ENCODE results near the gene PPARA.

The PPARA gene

GRCh38 chr22:46113910-46114517 is 36.3 kb upstream of the PPARA start:
- DNase-seq: no peak

DNA sequence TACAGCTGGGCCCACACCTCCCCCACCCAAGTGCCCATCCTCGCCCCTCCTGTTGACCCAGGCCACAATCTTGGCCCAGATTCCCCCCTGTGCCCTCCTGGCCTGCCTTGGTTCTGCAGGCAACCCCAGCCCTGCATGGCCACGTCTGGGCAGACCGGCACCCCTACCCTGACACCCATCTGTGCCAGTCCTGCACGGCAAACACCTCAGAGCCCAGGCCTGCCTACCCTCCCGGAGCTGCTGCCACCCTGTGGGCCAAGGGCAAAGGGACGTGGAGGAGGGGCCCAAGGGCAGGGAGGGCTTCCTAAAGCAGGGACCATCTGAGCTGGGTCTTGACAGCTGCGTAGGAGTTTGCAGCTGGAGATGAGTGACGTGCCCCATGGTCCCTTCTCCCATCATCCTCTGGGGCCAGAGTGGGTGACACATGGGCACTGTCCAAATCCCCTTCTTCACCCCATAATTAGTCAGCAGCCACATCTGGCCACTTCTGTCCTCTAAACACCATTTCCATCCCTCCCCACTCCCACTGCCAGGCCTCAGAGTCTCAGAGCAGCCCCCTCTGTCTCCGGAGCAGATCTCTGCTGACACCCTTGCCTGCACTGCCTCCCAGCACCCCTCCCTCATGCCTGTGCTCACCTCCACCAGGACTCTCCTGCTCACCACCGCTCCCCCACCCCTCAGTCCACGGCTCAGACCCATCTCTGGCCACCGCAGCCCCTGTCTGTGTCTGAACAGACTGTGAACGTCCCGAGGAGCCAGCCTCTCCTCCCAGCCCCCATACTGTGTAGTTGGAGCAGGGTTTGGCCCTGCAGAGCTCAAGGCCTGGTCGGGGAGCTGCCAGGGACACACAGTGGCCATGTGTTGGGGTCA is 35.6 kb upstream of the PPARA start:
- DNase-seq: no peak

DNA sequence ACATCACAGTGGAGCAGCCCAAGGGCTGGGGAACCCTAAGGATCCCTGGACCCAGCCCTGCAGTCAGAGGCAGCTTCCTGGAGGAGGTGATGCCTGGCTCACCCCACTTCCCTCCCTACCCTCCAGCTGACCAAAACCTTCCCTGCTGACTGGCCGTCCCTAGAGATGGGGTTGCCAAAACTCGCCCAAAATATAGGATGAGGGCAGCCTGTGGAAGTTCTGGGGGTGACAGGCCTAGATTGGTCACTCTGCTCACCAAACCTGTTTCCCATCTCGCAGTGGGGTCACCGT is 35.0 kb upstream of the PPARA start:
- DNase-seq: no peak

- DNase-seq: no peak
Observed at GRCh38 chr22:46115755-46116490, 34.4 kb upstream of the PPARA start.

DNA sequence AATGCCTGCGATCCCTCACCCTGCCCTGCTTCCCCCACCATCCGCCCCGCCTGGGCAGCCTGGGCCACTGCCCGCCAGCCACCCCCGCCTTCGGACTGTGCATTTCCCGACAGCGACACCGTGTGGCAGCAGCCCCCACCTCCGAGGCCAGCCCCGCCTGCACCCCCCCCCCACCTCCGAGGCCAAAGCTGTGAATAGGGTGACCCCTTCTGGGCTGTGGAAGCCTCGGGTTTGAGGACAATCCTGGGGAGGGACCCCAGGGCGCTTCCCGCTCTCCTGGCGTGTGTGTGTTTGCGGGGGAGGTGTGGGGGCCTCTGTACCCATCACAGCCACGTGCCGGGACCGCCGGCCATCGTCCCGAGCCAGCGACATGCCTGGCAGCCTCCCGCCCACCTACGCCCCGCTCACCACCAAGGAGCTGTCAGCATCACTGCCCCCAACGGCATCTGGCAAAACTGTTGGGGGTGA is 33.8 kb upstream of the PPARA start:
- peak in 55 of 56 donors; percentile 49 to 96 (median 87) for DNase-seq

DNA sequence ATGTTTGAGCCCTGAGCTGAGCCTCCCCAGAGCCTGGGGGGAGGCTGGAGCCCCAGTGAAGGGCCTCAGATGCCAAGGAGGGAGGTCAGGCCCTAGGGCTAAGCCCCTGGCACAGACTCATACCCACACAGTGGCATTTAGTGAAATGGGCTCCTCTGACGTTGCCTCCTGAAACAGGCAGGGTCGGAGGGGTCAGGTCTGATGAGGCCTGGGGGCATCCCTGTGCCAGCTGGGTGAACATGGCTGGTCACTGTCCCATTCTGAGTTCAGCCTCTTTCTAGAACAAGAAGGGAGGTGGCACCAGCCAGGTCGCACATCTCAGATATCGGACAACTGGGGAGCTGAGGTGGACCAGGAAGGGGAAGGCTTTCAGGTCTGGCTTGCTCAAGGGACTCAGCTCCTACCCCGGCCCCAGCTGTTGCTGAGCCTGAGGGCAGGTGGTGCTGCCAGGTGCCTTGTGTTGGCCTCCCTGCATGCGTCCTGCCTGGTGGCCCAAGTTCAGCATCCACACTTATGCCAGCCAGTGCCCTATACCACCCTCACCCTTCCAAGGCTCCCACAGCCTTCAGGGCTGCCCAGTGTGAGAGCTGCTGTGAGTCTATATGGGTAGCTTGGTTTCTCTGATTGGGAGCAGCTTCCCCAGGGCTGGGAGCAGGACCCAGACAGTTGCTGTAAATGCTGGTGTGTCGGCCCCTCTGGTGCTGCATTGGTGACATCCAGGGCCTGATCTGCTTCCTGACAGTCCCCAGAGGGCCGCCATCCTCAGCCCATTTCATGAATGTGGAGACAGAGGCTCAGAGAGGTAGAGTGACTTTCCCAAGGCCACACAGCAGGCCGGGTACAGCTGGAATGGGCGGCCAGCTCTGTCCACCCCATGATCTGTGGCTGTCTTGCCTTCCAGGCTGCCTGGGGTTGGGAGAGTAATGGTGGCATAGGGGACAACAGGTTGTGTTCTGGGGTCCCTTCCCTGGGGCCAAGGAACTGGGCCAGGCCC is 32.8 kb upstream of the PPARA start:
- no peak for DNase-seq

DNA sequence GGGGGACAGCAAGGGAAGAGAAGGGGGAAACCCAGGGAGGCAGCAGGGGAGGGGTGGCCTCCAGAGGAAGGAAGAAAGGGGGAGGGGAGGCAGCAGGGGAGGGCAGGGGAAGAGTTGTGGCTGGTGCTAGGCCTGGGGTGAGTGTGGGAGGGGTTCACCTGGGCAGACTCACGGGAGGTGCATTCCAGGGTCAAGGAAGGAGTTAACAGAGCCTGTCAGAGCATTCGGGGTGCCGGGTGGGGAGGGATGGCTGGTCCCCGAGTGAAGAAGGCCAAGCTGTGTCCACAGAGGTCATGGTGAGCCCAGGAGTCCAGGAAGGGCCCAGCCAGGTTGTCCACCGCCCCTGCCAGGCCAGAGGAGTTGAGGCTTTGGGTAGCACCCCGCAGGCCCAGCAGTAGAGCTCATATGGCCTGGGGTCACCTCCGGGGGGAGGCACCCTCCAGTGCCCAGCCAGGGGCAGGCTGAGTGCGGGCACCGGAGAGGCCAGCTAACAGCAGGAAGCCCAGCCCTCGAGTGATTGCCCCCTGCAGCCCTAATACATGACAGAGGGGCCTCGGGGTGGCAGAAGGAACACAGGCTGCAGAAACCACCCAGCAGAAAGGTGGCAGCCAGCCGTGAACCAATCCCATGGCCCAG is 31.1 kb upstream of the PPARA start:
- DNase-seq: no peak

GRCh38 chr22:46119729-46120419 is 30.5 kb upstream of the PPARA start:
- no peak for DNase-seq

DNA sequence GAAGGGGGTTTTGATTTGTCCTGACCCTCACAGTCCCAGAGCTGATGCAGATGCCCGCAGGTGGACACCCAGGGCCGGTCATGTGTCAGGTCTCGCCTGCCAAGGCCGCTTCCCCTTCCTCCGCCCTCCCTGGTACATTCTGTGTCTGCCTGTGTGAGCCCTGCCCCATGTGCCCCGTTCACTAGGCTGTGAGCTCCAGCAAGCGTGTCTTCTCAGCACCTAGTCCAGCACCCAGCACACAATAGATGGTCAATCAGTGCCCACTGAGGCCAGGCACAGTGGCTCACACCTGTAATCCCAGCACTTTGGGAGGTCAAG is 29.9 kb upstream of the PPARA start:
- DNase-seq: no peak

GRCh38 chr22:46121079-46121478 is 29.2 kb upstream of the PPARA start:
- no peak for DNase-seq

DNA sequence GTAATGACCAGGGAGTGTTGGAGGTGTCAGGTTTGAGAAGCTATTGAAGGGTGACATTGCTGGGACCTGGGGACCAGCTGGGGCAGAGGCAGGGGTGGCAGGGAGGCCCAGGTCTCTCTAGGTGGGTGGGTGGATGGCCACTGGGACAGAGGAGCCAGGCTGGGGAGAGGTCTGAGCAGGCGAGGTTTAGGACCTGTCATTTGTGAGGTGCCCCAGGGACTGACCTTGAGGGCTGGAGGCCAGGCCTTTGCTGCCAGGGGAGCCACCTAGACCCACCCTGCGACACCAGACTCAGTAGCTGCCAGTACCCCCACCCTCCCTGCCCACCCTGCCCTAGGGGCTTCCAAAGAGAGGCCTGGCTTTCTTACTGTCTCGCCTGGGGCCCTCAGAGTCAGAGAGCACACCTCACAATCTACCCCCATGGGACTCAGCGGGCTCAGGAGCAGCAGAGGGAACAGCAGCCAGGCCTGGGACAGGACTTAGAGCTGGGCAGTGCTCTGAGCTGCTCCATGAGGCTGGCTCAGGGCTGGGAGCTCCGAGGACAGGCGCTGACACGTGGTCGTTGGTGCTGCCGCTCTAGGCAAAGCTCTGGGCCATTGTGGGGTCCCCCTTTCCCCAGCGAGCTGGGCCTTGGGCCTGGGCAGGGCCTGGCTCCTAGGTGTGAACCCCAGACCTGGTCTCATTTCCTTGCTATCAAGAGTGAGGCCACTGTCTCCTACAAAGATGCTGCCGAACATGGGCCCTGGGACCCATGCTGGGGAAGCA is 28.6 kb upstream of the PPARA start:
- DNase-seq: no peak

GRCh38 chr22:46122511-46122971 is 27.8 kb upstream of the PPARA start:
- DNase-seq: peak in 32 of 56 donors; percentile 22 to 85 (median 46)

- DNase-seq: no peak
Observed at GRCh38 chr22:46122980-46123693, 27.2 kb upstream of the PPARA start.

- no peak for DNase-seq
Observed at GRCh38 chr22:46123694-46124382, 26.5 kb upstream of the PPARA start.

- no peak for DNase-seq
Observed at GRCh38 chr22:46124383-46125144, 25.8 kb upstream of the PPARA start.

DNA sequence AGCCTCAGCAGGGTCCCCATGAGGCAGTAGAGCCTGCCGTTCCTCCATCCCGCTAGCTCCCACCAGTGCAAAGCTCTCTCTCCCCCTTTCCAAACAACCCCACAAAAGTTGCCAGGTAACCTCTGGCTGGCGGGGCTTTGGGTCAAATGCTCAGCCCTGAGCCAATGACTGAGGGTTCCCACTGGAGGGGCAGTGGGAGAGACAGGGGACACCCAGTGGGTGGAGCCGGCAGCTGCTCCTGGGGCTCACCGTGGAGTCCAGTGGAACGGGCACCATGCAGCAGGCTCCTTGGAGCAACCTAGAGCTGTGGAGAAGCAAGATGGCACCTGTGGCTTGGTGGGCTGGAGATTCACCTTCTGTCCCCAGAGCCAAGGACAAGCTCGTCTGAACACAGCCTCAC is 25.0 kb upstream of the PPARA start:
- no peak for DNase-seq

Measured in nucleus accumbens (tissue), 56 donors.